GM12878 (cell line): Measurements from ENCODE around the gene RGL1. TPM values are rescaled to one million over a fixed set of nuclear protein-coding genes. Genes with fewer than 3 reads are reported as not detected.

Experiments
- ATAC-seq: fragments of 200-7000 bp; cut with Tn5 transposase; 3 replicates; pipeline ENCODE4 v1.9.1; 2020; ENCODE audit warnings: mild to moderate bottlenecking, moderate library complexity
- BruUV-seq: library from RNA; stranded (reverse); fragments of 400-500 nt; replicated peaks from 2 replicates; lab custom pipeline; 2021; lab: Mats Ljungman, UMichigan
- CTCF ChIA-PET: fragments of 300-600 bp; sonication (Branson Sonifier 250); formaldehyde crosslinking; extraction: SDS; loops from one replicate; lab custom pipeline; 2021; ENCODE audit warnings: inconsistent platforms; lab: Yijun Ruan, JAX
- POLR2A ChIA-PET: fragments of 350-600 bp; formaldehyde crosslinking; extraction: SDS; loops from one replicate; lab custom pipeline; 2021; ENCODE audit warnings: inconsistent platforms; lab: Charles Lee
- RAD21 ChIA-PET: fragments of 300-600 bp; sonication (Branson Sonifier 250); formaldehyde crosslinking; loops from one replicate; lab custom pipeline; 2023; ENCODE audit warnings: antibody characterized with exemption; ENCODE audit not compliant: unreplicated experiment; lab: Charles Lee
- SMC1A ChIA-PET: fragments of 300-600 bp; sonication (Branson Sonifier 250); formaldehyde crosslinking; loops from one replicate; lab custom pipeline; 2023; ENCODE audit not compliant: unreplicated experiment, uncharacterized antibody; lab: Charles Lee
- DNase-seq: peaks from one replicate; pipeline ENCODE4 v3.0.0-alpha.2; 2011; ENCODE audit warnings: low read depth, low spot score
- FAIRE-seq: peaks from 3 replicates; lab custom pipeline; 2011; peaks lifted over from hg19 to GRCh38; lab: Jason Lieb, UNC
- H2AFZ ChIP-seq: 2 replicates; pipeline ENCODE4 v1.6.0; 2011; ENCODE audit warnings: low read depth, low read length, control low read depth; ENCODE audit not compliant: control insufficient read depth
- H3K27ac ChIP-seq: 2 replicates; pipeline ENCODE4 v1.5.1; 2011; ENCODE audit warnings: control low read depth; ENCODE audit not compliant: control insufficient read depth, insufficient read depth
- H3K27me3 ChIP-seq, 2 experiments: replicated peaks in 1 of 2; 2 replicates each; pipeline versions ENCODE4 v1.6.0 to v1.6.1; 2011; ENCODE audit warnings: low read length in 1 of 2; ENCODE audit not compliant: control insufficient read depth in 2 of 2, insufficient read depth in 2 of 2
- H3K36me3 ChIP-seq, 2 experiments: 2 replicates each; pipeline ENCODE4 v1.5.1; 2011; ENCODE audit warnings: low read length in 1 of 2; ENCODE audit not compliant: control insufficient read depth in 2 of 2, insufficient read depth in 2 of 2
- H3K4me1 ChIP-seq: 2 replicates; pipeline ENCODE4 v1.6.1; 2011; ENCODE audit warnings: mild to moderate bottlenecking, low read length, moderate library complexity, mixed read lengths; ENCODE audit not compliant: control insufficient read depth, insufficient read depth
- H3K4me2 ChIP-seq: 2 replicates; pipeline ENCODE4 v1.6.0; 2011; ENCODE audit warnings: control low read depth; ENCODE audit not compliant: control insufficient read depth, insufficient read depth
- H3K4me3 ChIP-seq: fragments of 200-600 bp; sonication (generic); 2 replicates; pipeline ENCODE4 v1.5.1; 2016
- H3K79me2 ChIP-seq: 2 replicates; pipeline ENCODE4 v1.6.0; 2011; ENCODE audit warnings: low read length; ENCODE audit not compliant: control insufficient read depth, insufficient read depth
- H3K9ac ChIP-seq: 2 replicates; pipeline ENCODE4 v1.8.0; 2011; ENCODE audit warnings: low read length, control low read depth, mixed read lengths; ENCODE audit not compliant: control insufficient read depth, insufficient read depth
- H3K9me3 ChIP-seq: replicated peaks from 3 replicates; pipeline ENCODE4 v1.5.1; 2011; ENCODE audit warnings: mild to moderate bottlenecking, low read length; ENCODE audit not compliant: control insufficient read depth, insufficient read depth
- H4K20me1 ChIP-seq: 2 replicates; pipeline ENCODE4 v1.6.0; 2011; ENCODE audit not compliant: control insufficient read depth, insufficient read depth
- BMI1 ChIP-seq: fragments of 450-650 bp; IDR thresholded peaks from 2 replicates; pipeline ENCODE4 v1.6.1; 2016; ENCODE audit warnings: mild to moderate bottlenecking, moderate library complexity, borderline replicate concordance
- EP300 ChIP-seq, 2 experiments: fragments of 150-350 bp in 1 of 2; IDR thresholded peaks; 2 replicates each; pipeline ENCODE4 v1.6.1; 2011 to 2012; ENCODE audit warnings: low read depth in 2 of 2, low read length in 2 of 2, borderline replicate concordance in 1 of 2, improper control_type of control experiment in 1 of 2, inconsistent platforms in 1 of 2; ENCODE audit not compliant: control insufficient read depth in 1 of 2
- ESRRA ChIP-seq: IDR thresholded peaks from 2 replicates; pipeline ENCODE4 v1.6.1; 2012; ENCODE audit warnings: mild to moderate bottlenecking, low read length, improper control_type of control experiment
- MAX ChIP-seq: IDR thresholded peaks from 2 replicates; pipeline ENCODE4 v1.6.1; 2012; ENCODE audit warnings: low read depth, low read length, improper control_type of control experiment
- MTA3 ChIP-seq: IDR thresholded peaks from 2 replicates; pipeline ENCODE4 v1.6.1; 2012; ENCODE audit warnings: low read length, inconsistent platforms, borderline replicate concordance
- MXI1 ChIP-seq: fragments of 150-350 bp; IDR thresholded peaks from 2 replicates; pipeline ENCODE4 v1.6.1; 2011; ENCODE audit warnings: low read depth, mild to moderate bottlenecking, inconsistent platforms, low read length, improper control_type of control experiment
- RUNX3 ChIP-seq: IDR thresholded peaks from 2 replicates; pipeline ENCODE4 v1.6.1; 2012; ENCODE audit warnings: low read length, inconsistent platforms
- SMAD5 ChIP-seq: IDR thresholded peaks from 2 replicates; pipeline ENCODE4 v1.6.1; 2016; ENCODE audit warnings: antibody characterized with exemption, low read depth
- SPI1 ChIP-seq: IDR thresholded peaks from 2 replicates; pipeline ENCODE4 v1.6.1; 2011; ENCODE audit warnings: low read depth, mild to moderate bottlenecking, low read length, moderate library complexity, borderline replicate concordance; ENCODE audit not compliant: insufficient read depth
- SREBF2 ChIP-seq: IDR thresholded peaks from 2 replicates; pipeline ENCODE4 v1.6.1; 2012; ENCODE audit warnings: mild to moderate bottlenecking, low read length
- STAT1 ChIP-seq: fragments of 450-650 bp; conservative IDR thresholded peaks from 2 replicates; pipeline ENCODE4 v1.6.1; 2014; ENCODE audit warnings: antibody characterized with exemption, mild to moderate bottlenecking
- WGBS: methylation state at CpG from one replicate; pipeline ENCODE4 v1.1.6; 2016; ENCODE audit warnings: low lambda C conversion rate; ENCODE audit not compliant: insufficient replicate concordance, insufficient coverage; ENCODE audit errors: missing lambda C conversion rate; 5-methylcytosine and 5-hydroxymethylcytosine counted together
- in situ Hi-C: fragments of 300-500 bp; cut with MboI; formaldehyde crosslinking; loops from 9 replicates; pipeline ENCODE4 v1.14.3; 2018; ENCODE audit warnings: mixed read lengths
- intact Hi-C: fragments of 100-400 bp; cut with micrococcal nuclease; formaldehyde crosslinking; loops from one replicate; pipeline ENCODE4 v1.14.2; 2022; ENCODE audit not compliant: unreplicated experiment
- polyA plus RNA-seq, 11 experiments: library from polyadenylated mRNA; depleted of rRNA in 4 of 11; unstranded in 6 of 11; stranded (reverse) in 5 of 11; fragments of >200 nt; fragmentation: Nextera tagmentation in 4 of 11; fragmentation: Illumina TruSeq in 1 of 11; extraction: Ambion mirVana in 4 of 11; extraction: Trizol in 1 of 11; gene quantifications; 1 replicate in 1 of 11; 2 replicates in 10 of 11; pipeline versions ENCODE4 v1.2.1 to v1.2.3, GENCODE V29; 2011 to 2016; ENCODE audit warnings: inconsistent platforms in 2 of 11, missing spikeins in 2 of 11, low read depth in 1 of 11
- total RNA-seq, 4 experiments: library from RNA; depleted of rRNA in 3 of 4; stranded (reverse); fragments of >200 nt in 3 of 4; fragmentation: Illumina TruSeq in 1 of 4; extraction: Trizol in 1 of 4; gene quantifications; 2 replicates each; pipeline versions ENCODE4 v1.2.1 to v1.2.3, GENCODE V29; 2013 to 2021
- TF ChIP-seq, protein P1 (sequence below): fragments of 450-650 bp; formaldehyde crosslinking; IDR thresholded peaks from 2 replicates; pipeline ENCODE4 v1.5.0; 2022; ENCODE audit warnings: mild to moderate bottlenecking, missing genetic modification characterization
- TF ChIP-seq, protein P2 (sequence below): fragments of 450-650 bp; IDR thresholded peaks from 2 replicates; pipeline ENCODE4 v1.6.1; 2016; ENCODE audit warnings: mild to moderate bottlenecking

Gene RGL1
- total and polyA plus RNA-seq, 10 of the 15 experiments (the other 5 are each of a cell fraction or from before 2014, with no cell fraction given), result 8.1 to 25.0 (median 19.0) TPM

- TF ChIP-seq, protein P1, sequence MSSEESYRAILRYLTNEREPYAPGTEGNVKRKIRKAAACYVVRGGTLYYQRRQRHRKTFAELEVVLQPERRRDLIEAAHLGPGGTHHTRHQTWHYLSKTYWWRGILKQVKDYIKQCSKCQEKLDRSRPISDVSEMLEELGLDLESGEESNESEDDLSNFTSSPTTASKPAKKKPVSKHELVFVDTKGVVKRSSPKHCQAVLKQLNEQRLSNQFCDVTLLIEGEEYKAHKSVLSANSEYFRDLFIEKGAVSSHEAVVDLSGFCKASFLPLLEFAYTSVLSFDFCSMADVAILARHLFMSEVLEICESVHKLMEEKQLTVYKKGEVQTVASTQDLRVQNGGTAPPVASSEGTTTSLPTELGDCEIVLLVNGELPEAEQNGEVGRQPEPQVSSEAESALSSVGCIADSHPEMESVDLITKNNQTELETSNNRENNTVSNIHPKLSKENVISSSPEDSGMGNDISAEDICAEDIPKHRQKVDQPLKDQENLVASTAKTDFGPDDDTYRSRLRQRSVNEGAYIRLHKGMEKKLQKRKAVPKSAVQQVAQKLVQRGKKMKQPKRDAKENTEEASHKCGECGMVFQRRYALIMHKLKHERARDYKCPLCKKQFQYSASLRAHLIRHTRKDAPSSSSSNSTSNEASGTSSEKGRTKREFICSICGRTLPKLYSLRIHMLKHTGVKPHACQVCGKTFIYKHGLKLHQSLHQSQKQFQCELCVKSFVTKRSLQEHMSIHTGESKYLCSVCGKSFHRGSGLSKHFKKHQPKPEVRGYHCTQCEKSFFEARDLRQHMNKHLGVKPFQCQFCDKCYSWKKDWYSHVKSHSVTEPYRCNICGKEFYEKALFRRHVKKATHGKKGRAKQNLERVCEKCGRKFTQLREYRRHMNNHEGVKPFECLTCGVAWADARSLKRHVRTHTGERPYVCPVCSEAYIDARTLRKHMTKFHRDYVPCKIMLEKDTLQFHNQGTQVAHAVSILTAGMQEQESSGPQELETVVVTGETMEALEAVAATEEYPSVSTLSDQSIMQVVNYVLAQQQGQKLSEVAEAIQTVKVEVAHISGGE (CRISPR knock-in tag), result no peak
- TF ChIP-seq RUNX3 (no peak), MXI1 (no peak), BMI1 (no peak), MTA3 (no peak), SPI1 (no peak)
These were observed 16.5 kb downstream of the RGL1 start (continued) for GRCh38 chr1:183821309-183821888.

DNA sequence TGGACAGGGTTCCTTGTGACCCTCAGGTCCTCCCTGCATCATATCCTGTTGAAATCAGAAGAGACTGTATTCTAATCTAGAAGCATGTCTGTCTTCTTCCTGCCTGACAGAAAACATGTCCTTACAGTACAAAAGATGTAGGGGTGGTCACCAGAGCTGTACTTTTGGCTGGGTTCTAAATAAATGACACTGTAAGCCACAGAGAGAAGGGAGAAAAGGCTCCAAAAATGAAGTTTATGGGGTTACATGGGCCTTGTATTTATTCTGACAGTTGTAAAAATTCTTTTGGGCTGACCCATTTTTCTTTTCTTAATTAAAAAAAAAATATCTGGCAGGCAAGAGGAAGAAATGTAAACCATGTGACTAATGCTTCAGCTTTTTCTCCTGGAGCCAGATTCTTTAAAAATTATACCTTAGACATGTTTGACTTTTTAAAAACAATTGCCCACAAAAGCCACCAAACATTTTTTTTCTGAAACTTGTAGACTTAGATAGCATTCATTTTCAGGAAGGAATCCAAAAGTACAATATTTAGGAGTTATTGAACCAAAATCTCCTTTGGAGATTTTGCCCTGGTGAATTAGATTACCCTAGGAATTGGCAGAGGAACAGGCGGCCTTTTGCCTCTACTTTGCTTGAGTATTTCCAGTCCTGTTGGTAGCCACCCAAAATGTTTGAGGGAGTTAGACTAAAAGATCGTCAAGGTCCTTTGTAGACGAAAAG is 17.1 kb downstream of the RGL1 start:
- 96% methylated on average over 3 of the region's 3 CpGs for WGBS
- no TSS peak for BruUV-seq
- Histone ChIP-seq H3K4me2 (no peak overlapping the region), H3K36me3 (peaks cover 0 to 3% of the 10 kb centered on the region in 2 experiments; a peak in 1 of 4 replicates), H3K9me3 (no peaks in the 10 kb centered on the region), H3K79me2 (peaks cover 71% of the 10 kb centered on the region), H3K27me3 (no peaks in the 10 kb centered on the region), H2AFZ (no peak overlapping the region), H4K20me1 (no peaks in the 10 kb centered on the region), H3K4me1 (peaks cover 9% of the 10 kb centered on the region), H3K9ac (no peak overlapping the region), H3K27ac (no peak overlapping the region), H3K4me3 (no peak overlapping the region)
- no peak for DNase-seq
- POLR2A ChIA-PET, result interaction anchor here (0.6 to 1.5 kb wide), 3 partner anchors 15 to 53 kb away, joined by 3 to 5 read pairs (median 3); partner anchors contain the start of gene RGL1
- RAD21 ChIA-PET, result interaction anchor here (1.7 kb wide), 2 partner anchors 24 to 137 kb away, joined by 3 to 4 read pairs; no protein-coding TSS in a partner anchor
- SMC1A ChIA-PET, result interaction anchor here (0.8 to 4.1 kb wide), 8 partner anchors 8 to 167 kb away, joined by 3 to 37 read pairs (median 4); no protein-coding TSS in a partner anchor
- no peak for FAIRE-seq
- intact Hi-C loops, result no loop called here
- CTCF ChIA-PET, result interaction anchor here (1.4 to 2.6 kb wide), 3 partner anchors 15 to 137 kb away, joined by 3 to 10 read pairs (median 3); no protein-coding TSS in a partner anchor
- in situ Hi-C loops, result no loop called here
- ATAC-seq, result peak; percentile 32; the same call in 2 of the 3 replicates
- no peak for TF ChIP-seq STAT1
- TF ChIP-seq, protein P2, sequence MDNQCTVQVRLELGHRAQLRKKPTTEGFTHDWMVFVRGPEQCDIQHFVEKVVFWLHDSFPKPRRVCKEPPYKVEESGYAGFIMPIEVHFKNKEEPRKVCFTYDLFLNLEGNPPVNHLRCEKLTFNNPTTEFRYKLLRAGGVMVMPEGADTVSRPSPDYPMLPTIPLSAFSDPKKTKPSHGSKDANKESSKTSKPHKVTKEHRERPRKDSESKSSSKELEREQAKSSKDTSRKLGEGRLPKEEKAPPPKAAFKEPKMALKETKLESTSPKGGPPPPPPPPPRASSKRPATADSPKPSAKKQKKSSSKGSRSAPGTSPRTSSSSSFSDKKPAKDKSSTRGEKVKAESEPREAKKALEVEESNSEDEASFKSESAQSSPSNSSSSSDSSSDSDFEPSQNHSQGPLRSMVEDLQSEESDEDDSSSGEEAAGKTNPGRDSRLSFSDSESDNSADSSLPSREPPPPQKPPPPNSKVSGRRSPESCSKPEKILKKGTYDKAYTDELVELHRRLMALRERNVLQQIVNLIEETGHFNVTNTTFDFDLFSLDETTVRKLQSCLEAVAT, result no peak
- no peak for TF ChIP-seq SREBF2
- TF ChIP-seq SMAD5, result no peak
- no peak for TF ChIP-seq ESRRA
- no peak for TF ChIP-seq MAX
- TF ChIP-seq EP300 (IDR thresholded peaks at IDR 0.05; ENCODE audit: borderline replicate concordance in 1 of 2, control insufficient read depth in 1 of 2, low read depth in 2 of 2, low read length in 2 of 2), result no peak
